Measurements from ENCODE around the gene ABLIM2.

DNA sequence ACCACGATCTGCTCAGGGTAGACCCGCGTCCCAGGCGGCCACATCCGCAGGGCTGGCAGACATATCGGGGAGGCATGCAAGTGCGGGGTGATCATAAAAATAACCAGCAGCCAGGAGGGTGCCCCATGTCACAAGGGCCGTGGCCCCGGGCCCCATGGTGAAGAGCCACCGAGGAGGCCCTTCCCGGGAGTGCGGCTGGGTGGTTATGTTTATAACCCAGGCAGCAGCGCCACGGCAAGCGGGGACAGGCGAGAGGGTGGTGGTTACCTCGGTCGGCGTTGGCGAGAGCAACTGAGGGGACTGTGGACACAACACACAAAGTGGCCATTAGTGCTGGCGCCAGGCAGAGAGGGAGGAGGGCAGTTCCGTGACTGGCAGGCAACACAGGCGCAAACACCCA is 126.2 kb downstream of the ABLIM2 start:
- TF ChIP-seq EZH2 (IDR thresholded peaks at IDR 0.05; ENCODE audit: low read depth, unreplicated experiment) = no peak
- TF ChIP-seq, protein P1, sequence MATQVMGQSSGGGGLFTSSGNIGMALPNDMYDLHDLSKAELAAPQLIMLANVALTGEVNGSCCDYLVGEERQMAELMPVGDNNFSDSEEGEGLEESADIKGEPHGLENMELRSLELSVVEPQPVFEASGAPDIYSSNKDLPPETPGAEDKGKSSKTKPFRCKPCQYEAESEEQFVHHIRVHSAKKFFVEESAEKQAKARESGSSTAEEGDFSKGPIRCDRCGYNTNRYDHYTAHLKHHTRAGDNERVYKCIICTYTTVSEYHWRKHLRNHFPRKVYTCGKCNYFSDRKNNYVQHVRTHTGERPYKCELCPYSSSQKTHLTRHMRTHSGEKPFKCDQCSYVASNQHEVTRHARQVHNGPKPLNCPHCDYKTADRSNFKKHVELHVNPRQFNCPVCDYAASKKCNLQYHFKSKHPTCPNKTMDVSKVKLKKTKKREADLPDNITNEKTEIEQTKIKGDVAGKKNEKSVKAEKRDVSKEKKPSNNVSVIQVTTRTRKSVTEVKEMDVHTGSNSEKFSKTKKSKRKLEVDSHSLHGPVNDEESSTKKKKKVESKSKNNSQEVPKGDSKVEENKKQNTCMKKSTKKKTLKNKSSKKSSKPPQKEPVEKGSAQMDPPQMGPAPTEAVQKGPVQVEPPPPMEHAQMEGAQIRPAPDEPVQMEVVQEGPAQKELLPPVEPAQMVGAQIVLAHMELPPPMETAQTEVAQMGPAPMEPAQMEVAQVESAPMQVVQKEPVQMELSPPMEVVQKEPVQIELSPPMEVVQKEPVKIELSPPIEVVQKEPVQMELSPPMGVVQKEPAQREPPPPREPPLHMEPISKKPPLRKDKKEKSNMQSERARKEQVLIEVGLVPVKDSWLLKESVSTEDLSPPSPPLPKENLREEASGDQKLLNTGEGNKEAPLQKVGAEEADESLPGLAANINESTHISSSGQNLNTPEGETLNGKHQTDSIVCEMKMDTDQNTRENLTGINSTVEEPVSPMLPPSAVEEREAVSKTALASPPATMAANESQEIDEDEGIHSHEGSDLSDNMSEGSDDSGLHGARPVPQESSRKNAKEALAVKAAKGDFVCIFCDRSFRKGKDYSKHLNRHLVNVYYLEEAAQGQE (IDR thresholded peaks at IDR 0.05; ENCODE audit: unreplicated experiment) = no peak
- TF ChIP-seq, protein P2, sequence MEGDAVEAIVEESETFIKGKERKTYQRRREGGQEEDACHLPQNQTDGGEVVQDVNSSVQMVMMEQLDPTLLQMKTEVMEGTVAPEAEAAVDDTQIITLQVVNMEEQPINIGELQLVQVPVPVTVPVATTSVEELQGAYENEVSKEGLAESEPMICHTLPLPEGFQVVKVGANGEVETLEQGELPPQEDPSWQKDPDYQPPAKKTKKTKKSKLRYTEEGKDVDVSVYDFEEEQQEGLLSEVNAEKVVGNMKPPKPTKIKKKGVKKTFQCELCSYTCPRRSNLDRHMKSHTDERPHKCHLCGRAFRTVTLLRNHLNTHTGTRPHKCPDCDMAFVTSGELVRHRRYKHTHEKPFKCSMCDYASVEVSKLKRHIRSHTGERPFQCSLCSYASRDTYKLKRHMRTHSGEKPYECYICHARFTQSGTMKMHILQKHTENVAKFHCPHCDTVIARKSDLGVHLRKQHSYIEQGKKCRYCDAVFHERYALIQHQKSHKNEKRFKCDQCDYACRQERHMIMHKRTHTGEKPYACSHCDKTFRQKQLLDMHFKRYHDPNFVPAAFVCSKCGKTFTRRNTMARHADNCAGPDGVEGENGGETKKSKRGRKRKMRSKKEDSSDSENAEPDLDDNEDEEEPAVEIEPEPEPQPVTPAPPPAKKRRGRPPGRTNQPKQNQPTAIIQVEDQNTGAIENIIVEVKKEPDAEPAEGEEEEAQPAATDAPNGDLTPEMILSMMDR (conservative IDR thresholded peaks at IDR 0.05; ENCODE audit: low read depth in 2 of 2) = no peak
- no peak for TF ChIP-seq POLR2AphosphoS5 (IDR thresholded peaks at IDR 0.05; ENCODE audit: low read depth)
